Measurements from ENCODE around the gene SLC25A21. TPM values are rescaled to one million over a fixed set of nuclear protein-coding genes. Genes with fewer than 3 reads are reported as not detected.

SLC25A21 gene
- total RNA-seq, 4 donors from 2014 or later = 2.0 TPM; not detected in 3

DNA sequence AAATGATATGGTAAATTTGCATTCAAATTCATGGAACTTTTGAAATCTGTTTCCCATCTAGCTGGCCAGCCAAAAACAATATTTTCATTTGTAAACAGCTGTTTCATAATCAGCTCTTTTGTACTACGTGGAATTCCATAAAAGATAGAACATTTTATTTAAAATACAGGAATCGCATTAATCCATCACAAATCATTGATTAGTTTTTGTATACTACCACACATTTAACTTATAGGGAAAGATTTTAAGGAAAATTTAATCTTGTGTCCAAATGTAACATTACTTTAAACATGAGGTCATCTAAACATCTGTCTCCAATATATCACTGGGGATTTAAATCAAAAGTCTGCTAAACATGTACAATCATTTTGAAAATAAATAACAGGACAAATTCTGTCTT is 33.5 kb downstream of the SLC25A21 start:
- no peak for DNase-seq (ENCODE audit: low spot score in 2 of 2)
- Histone ChIP-seq H3K27ac (no peak overlapping the region), H3K27me3 (no peaks in the 10 kb centered on the region), H3K4me1 (no peaks in the 10 kb centered on the region), H3K36me3 (no peaks in the 10 kb centered on the region), H3K4me3 (no peak overlapping the region), H3K9me3 (no peaks in the 10 kb centered on the region)
- 71% methylated on average over 2 of the region's 2 CpGs for WGBS
- TF ChIP-seq, protein P1, sequence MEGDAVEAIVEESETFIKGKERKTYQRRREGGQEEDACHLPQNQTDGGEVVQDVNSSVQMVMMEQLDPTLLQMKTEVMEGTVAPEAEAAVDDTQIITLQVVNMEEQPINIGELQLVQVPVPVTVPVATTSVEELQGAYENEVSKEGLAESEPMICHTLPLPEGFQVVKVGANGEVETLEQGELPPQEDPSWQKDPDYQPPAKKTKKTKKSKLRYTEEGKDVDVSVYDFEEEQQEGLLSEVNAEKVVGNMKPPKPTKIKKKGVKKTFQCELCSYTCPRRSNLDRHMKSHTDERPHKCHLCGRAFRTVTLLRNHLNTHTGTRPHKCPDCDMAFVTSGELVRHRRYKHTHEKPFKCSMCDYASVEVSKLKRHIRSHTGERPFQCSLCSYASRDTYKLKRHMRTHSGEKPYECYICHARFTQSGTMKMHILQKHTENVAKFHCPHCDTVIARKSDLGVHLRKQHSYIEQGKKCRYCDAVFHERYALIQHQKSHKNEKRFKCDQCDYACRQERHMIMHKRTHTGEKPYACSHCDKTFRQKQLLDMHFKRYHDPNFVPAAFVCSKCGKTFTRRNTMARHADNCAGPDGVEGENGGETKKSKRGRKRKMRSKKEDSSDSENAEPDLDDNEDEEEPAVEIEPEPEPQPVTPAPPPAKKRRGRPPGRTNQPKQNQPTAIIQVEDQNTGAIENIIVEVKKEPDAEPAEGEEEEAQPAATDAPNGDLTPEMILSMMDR (IDR thresholded peaks at IDR 0.05) = no peak
- no peak for TF ChIP-seq POLR2A (IDR thresholded peaks at IDR 0.05)

DNA sequence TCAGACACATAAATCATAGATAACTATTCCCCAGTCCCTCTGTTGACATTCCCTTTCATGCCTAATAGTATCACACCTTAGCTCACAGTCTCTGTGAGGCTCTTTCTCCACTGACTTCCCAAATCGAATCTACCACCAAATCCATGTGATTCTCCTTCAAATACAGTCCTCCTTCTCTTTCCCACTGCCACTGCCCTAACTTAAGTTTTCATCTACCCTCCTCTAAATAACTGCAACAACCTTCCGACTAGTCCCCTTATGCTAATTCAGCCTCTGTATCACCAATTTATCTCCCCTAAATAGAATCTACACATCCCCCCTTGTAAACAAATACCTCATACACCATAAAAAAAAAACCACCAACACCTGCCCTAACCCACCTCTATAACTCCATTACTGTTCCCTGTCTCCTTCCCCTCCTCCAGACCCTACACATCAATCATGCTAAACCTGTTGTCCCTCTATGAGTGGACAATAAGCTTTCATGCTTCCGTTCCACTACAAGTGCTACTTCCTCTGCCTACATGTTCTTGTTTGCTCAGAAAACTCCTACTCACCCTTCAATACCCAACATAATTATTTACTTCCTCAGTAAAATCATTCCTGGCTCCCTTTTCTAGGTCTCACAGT is 39.0 kb downstream of the SLC25A21 start:
- H3K4me3 ChIP-seq = no peak overlapping the region
- no peak overlapping the region for H3K27ac ChIP-seq
- DNase-seq (ENCODE audit: low spot score in 2 of 2) = no peak
- WGBS = 93% methylated on average over 3 of the region's 3 CpGs
- H3K4me1 ChIP-seq = no peaks in the 10 kb centered on the region
- TF ChIP-seq POLR2AphosphoS5 (IDR thresholded peaks at IDR 0.05) = no peak
- H3K27me3 ChIP-seq = no peaks in the 10 kb centered on the region
- H3K36me3 ChIP-seq = no peaks in the 10 kb centered on the region
- no peaks in the 10 kb centered on the region for H3K9me3 ChIP-seq

DNA sequence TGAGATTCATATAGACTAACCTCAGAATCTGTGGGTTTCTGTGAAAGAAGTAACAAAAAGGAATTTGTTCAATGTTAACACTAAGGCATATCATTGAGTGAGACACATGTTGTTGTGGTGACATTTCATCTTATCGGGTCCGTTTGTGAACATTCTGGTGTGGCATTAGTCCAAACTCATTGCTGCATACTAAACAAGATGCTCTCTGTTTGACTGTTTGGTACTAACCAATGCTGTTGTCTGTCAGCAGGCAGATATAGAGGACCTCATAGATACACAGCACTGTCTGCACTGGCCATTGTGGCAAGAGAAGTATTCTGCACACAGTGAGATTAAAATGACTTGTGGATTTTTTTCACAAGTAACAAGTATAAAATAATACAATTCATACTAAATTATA is 41.2 kb downstream of the SLC25A21 start:
- H3K36me3 ChIP-seq = no peaks in the 10 kb centered on the region
- DNase-seq (ENCODE audit: low spot score in 2 of 2) = no peak
- H3K4me1 ChIP-seq = no peaks in the 10 kb centered on the region
- no peaks in the 10 kb centered on the region for H3K9me3 ChIP-seq
- H3K27ac ChIP-seq = no peak overlapping the region
- no peak overlapping the region for H3K4me3 ChIP-seq
- no peak for TF ChIP-seq POLR2A (IDR thresholded peaks at IDR 0.05)
- no peak for TF ChIP-seq EP300 (IDR thresholded peaks at IDR 0.05)
- no peak for TF ChIP-seq POLR2AphosphoS5 (IDR thresholded peaks at IDR 0.05)
- TF ChIP-seq, protein P1 (IDR thresholded peaks at IDR 0.05) = no peak
- no peaks in the 10 kb centered on the region for H3K27me3 ChIP-seq
- 59% methylated on average over 2 of the region's 2 CpGs for WGBS

DNA sequence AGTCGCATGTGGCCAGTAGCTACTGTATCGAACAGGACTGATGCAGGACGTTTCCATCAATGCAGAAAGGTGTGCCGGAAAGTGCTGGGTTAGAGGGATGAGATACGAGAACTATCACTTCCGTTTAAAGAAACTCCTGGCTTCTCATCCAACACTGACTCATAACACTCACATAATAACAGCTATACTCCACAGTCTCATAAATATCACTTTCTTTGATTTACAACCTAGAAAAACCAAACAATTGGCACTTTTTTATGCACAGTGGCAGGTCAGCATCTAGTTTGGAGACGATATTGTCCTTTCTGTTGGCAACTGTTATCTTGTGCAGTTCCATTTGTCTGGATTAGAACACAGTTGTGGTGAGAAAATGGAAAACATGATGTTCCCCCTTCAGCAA is 43.4 kb downstream of the SLC25A21 start:
- no peak overlapping the region for H3K27ac ChIP-seq
- H3K36me3 ChIP-seq = no peaks in the 10 kb centered on the region
- no peak for TF ChIP-seq EP300 (IDR thresholded peaks at IDR 0.05)
- no peak for TF ChIP-seq POLR2AphosphoS5 (IDR thresholded peaks at IDR 0.05)
- TF ChIP-seq POLR2A (IDR thresholded peaks at IDR 0.05) = no peak
- TF ChIP-seq, protein P1 (IDR thresholded peaks at IDR 0.05) = no peak
- H3K27me3 ChIP-seq = no peaks in the 10 kb centered on the region
- WGBS = 88% methylated on average over 7 of the region's 7 CpGs
- no peak overlapping the region for H3K4me3 ChIP-seq
- no peaks in the 10 kb centered on the region for H3K9me3 ChIP-seq
- DNase-seq (ENCODE audit: low spot score in 2 of 2) = no peak
- H3K4me1 ChIP-seq = no peaks in the 10 kb centered on the region

DNA sequence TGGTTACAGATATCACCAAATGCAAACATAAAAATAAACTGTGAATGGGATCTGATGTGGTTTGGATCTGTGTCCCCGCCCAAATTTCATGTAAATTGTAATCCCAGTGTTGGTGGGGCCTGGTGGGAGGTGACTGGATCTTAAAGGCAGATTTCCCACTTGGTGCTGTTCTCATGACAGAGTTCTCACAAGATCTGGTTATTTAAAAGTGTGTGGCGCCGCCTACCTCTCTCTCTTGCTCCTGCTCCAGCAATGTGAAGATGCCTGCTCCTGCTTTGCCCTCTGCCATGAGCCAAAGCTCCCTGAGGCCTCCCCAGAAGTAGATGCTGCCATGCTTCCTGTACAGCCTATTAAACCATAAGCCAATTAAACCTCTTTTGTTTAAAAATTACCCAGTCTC is 47.8 kb downstream of the SLC25A21 start:
- H3K9me3 ChIP-seq = no peaks in the 10 kb centered on the region
- DNase-seq (ENCODE audit: low spot score in 2 of 2) = no peak
- WGBS = 91% methylated on average over 3 of the region's 3 CpGs
- H3K27me3 ChIP-seq = no peaks in the 10 kb centered on the region
- no peak overlapping the region for H3K4me3 ChIP-seq
- H3K27ac ChIP-seq = no peak overlapping the region
- no peaks in the 10 kb centered on the region for H3K4me1 ChIP-seq
- H3K36me3 ChIP-seq = no peaks in the 10 kb centered on the region
- TF ChIP-seq EP300 (IDR thresholded peaks at IDR 0.05) = no peak
- no peak for TF ChIP-seq POLR2AphosphoS5 (IDR thresholded peaks at IDR 0.05)

DNA sequence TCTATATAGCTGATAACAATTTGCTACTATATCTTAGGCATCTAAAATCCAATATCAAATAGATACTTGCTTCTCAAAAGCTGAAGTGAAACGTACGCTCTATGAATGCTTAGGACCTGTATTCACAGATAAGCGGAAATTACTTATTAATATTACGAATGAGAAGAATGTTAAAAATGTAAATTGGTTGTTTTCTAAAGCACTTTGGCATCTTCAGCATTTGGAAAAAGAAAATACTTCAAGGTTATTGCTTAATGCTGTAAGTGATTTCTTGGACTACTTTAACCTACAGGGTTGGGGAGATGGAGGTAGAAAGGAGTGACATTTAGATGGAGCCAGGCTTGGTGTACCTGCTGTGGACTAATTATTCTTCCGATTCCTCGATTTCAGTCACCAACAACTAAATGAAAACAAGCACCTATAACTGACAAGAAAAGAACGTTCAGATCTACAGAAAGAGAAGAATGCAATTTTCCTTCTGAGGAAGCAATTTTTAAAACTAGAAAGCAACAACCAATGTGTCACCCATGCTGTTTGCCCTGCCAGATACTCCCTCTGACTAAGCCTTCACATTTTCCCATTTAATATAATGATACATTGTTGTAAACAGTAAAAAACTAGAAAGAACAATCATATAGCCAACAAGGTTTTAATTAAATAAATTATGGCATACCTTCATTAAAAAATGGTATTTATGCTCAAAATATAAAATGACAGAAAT is 49.3 kb downstream of the SLC25A21 start:
- no peak for DNase-seq (ENCODE audit: low spot score in 2 of 2)
- Histone ChIP-seq H3K27me3 (no peaks in the 10 kb centered on the region), H3K27ac (no peak overlapping the region), H3K36me3 (no peaks in the 10 kb centered on the region), H3K9me3 (no peaks in the 10 kb centered on the region), H3K4me3 (no peak overlapping the region), H3K4me1 (no peaks in the 10 kb centered on the region)
- TF ChIP-seq, protein P1 (IDR thresholded peaks at IDR 0.05) = no peak
- no peak for TF ChIP-seq POLR2AphosphoS5 (IDR thresholded peaks at IDR 0.05)
- TF ChIP-seq EP300 (IDR thresholded peaks at IDR 0.05) = no peak
- TF ChIP-seq POLR2A (IDR thresholded peaks at IDR 0.05) = no peak
- WGBS = 90% methylated on average over 7 of the region's 7 CpGs

Data from suprapubic skin (tissue), 4 donors.